GM23248 (cell line): ENCODE results near the gene ZBTB20.

Source experiments
- EZH2 ChIP-seq: fragments of 200-600 bp; sonication (generic); IDR thresholded peaks from 2 replicates; pipeline ENCODE4 v1.6.1; 2018; ENCODE audit warnings: antibody characterized with exemption, mild to moderate bottlenecking; ENCODE audit not compliant: insufficient read depth, poor library complexity, severe bottlenecking
- EZH2phosphoT487 ChIP-seq: fragments of 200-600 bp; sonication (generic); IDR thresholded peaks from 2 replicates; pipeline ENCODE4 v1.6.1; 2018; ENCODE audit warnings: antibody characterized with exemption, moderate library complexity, mild to moderate bottlenecking, low read depth; ENCODE audit not compliant: insufficient read depth

GRCh38 chr3:114649331-114649730 lies 497.8 kb downstream of the ZBTB20 start:
- no peak for TF ChIP-seq EZH2phosphoT487
- TF ChIP-seq EZH2 = no peak
